GM23248 (cell line): Measurements from ENCODE around the gene SNCA. TPM values are rescaled to one million over a fixed set of nuclear protein-coding genes. Genes with fewer than 3 reads are reported as not detected.
A peak's percentile ranks its signal among the peaks of the same experiment; 100 is the strongest.

Experiments used
- DNase-seq: peaks from one replicate; pipeline ENCODE4 v3.0.0-alpha.2; 2015
- H2AFZ ChIP-seq: fragments of 200-600 bp; sonication (generic); 2 replicates; pipeline ENCODE4 v1.6.1; 2016; ENCODE audit warnings: antibody characterized with exemption
- H3F3A ChIP-seq: fragments of 200-600 bp; sonication (generic); 2 replicates; pipeline ENCODE4 v1.6.1; 2016; ENCODE audit warnings: mild to moderate bottlenecking, antibody characterized with exemption, mixed run types; ENCODE audit not compliant: insufficient read depth
- H3K27ac ChIP-seq: fragments of 200-600 bp; sonication (generic); 2 replicates; pipeline ENCODE4 v1.5.1; 2016; ENCODE audit warnings: mild to moderate bottlenecking
- H3K27me3 ChIP-seq: fragments of 200-600 bp; sonication (generic); replicated peaks from 2 replicates; pipeline ENCODE4 v1.6.1; 2016; ENCODE audit warnings: mild to moderate bottlenecking; ENCODE audit not compliant: insufficient read depth
- H3K36me3 ChIP-seq: fragments of 200-600 bp; sonication (generic); 2 replicates; pipeline ENCODE4 v1.6.1; 2016; ENCODE audit warnings: low read depth, mild to moderate bottlenecking
- H3K4me1 ChIP-seq: fragments of 200-600 bp; sonication (generic); 2 replicates; pipeline ENCODE4 v1.6.1; 2016; ENCODE audit warnings: mild to moderate bottlenecking; ENCODE audit not compliant: insufficient read depth
- H3K4me2 ChIP-seq: fragments of 200-600 bp; sonication (generic); one replicate; pipeline ENCODE4 v1.6.1; 2016; ENCODE audit warnings: mild to moderate bottlenecking; ENCODE audit not compliant: unreplicated experiment
- H3K4me3 ChIP-seq: fragments of 200-600 bp; sonication (generic); 2 replicates; pipeline ENCODE4 v1.5.1; 2016; ENCODE audit warnings: mild to moderate bottlenecking
- H3K79me2 ChIP-seq: fragments of 200-600 bp; sonication (generic); 2 replicates; pipeline ENCODE4 v1.6.1; 2016; ENCODE audit warnings: mild to moderate bottlenecking; ENCODE audit not compliant: insufficient read depth
- H3K9ac ChIP-seq: fragments of 200-600 bp; sonication (generic); 2 replicates; pipeline ENCODE4 v1.6.1; 2016; ENCODE audit warnings: mild to moderate bottlenecking
- H3K9me2 ChIP-seq: fragments of 200-600 bp; sonication (generic); 2 replicates; pipeline ENCODE4 v1.6.1; 2016; ENCODE audit warnings: mixed run types, mild to moderate bottlenecking, moderate library complexity; ENCODE audit not compliant: insufficient read depth
- H3K9me3 ChIP-seq: fragments of 200-600 bp; sonication (generic); one replicate; pipeline ENCODE4 v1.6.1; 2017; ENCODE audit warnings: low read depth
- H4K20me1 ChIP-seq: fragments of 200-600 bp; sonication (generic); 2 replicates; pipeline ENCODE4 v1.6.0; 2016; ENCODE audit not compliant: insufficient read depth
- EZH2 ChIP-seq: fragments of 200-600 bp; sonication (generic); IDR thresholded peaks from 2 replicates; pipeline ENCODE4 v1.6.1; 2018; ENCODE audit warnings: antibody characterized with exemption, mild to moderate bottlenecking; ENCODE audit not compliant: insufficient read depth, poor library complexity, severe bottlenecking
- EZH2phosphoT487 ChIP-seq: fragments of 200-600 bp; sonication (generic); IDR thresholded peaks from 2 replicates; pipeline ENCODE4 v1.6.1; 2018; ENCODE audit warnings: antibody characterized with exemption, moderate library complexity, mild to moderate bottlenecking, low read depth; ENCODE audit not compliant: insufficient read depth
- WGBS, 2 experiments: methylation state at CpG; one replicate each; pipeline ENCODE4 v1.1.6; 2015 to 2017; ENCODE audit warnings: low lambda C conversion rate in 2 of 2, low coverage in 1 of 2; ENCODE audit errors: missing lambda C conversion rate in 2 of 2; 5-methylcytosine and 5-hydroxymethylcytosine counted together
- in situ Hi-C: fragments of 300-500 bp; cut with MboI; formaldehyde crosslinking; loops from 2 replicates; pipeline ENCODE4 v1.15.0; 2020
- polyA plus RNA-seq: library from polyadenylated mRNA; unstranded; fragments of >200 nt; fragmentation: Nextera tagmentation; extraction: Ambion mirVana; gene quantifications from 2 replicates; pipeline ENCODE4 v1.2.1, GENCODE V29; 2016
- total RNA-seq: library from RNA; depleted of rRNA; stranded (reverse); fragments of >200 nt; shearing (Covaris generic); gene quantifications from 2 replicates; pipeline ENCODE4 v1.2.3, GENCODE V29; 2014

The SNCA gene
- total and polyA plus RNA-seq, 2 experiments from 2014 or later = 0.25 TPM; not detected in 1

DNA sequence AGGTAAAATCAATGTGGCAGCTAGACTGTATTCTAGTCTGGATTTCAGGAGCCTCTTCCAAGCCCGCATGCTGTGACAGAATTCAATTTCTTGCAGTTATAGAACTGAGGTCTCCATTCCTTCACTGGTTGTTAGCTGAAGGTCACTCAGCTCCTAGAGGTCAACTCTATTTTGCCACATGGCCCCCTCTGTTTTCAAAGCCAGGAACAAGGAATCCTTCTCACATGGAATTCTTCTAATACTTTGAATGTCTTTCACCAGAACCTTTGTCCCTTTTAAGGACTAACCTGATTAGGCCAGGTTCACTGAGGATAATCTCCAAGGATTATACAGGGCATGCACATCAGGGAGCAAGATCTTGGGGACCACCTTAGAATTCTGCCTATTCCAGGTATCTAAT lies 34.2 kb upstream of the SNCA start:
- no peaks in the 10 kb centered on the region for H3K4me1 ChIP-seq
- no peaks in the 10 kb centered on the region for H4K20me1 ChIP-seq
- WGBS, 2 experiments = 71% methylated on average over 1 of the region's 1 CpG
- H2AFZ ChIP-seq = no peak overlapping the region
- no peaks in the 10 kb centered on the region for H3K9me2 ChIP-seq
- no peak overlapping the region for H3K4me3 ChIP-seq
- no peaks in the 10 kb centered on the region for H3K79me2 ChIP-seq
- no peaks in the 10 kb centered on the region for H3K9me3 ChIP-seq
- H3K27ac ChIP-seq = no peak overlapping the region
- H3K27me3 ChIP-seq = 0 out of 2 replicates have a peak, but pooled peaks cover 7% of the 10 kb centered on the region
- TF ChIP-seq EZH2phosphoT487 (no peak), EZH2 (no peak)
- H3K9ac ChIP-seq = no peak overlapping the region
- H3F3A ChIP-seq = no peaks in the 10 kb centered on the region
- in situ Hi-C loops = no loop called here
- H3K36me3 ChIP-seq = no peaks in the 10 kb centered on the region
- DNase-seq = no peak
- H3K4me2 ChIP-seq = no peak overlapping the region

DNA sequence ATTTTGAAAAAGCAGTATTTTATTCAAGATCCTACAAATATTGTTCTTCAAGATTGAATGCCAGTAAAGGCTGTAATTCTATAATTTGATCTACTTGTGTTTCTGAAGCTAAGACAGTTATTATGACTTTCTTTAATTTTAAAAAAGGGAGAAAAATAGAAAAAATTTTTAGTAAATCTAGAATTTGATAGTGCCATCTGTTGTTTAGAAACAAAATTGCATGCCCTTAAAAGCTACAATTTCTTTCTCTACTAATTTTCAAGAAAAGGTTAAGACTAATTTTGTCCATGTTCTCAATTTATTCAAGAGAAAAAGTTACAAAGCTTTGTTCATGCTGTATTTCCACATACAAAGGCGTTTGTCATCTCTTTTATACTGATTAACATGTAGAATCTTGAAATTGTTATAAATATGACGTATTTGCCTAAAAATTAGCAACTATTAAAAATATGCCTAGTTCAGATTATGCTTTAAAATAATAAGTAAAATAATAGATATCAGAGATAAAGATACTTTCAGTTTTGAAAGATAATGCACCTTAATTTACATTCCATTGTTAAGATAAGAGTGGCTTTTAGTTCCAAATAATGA lies 32.1 kb upstream of the SNCA start:
- Histone ChIP-seq H2AFZ (no peak overlapping the region), H3K79me2 (no peaks in the 10 kb centered on the region), H3K27ac (no peak overlapping the region), H3K27me3 (no peaks in the 10 kb centered on the region), H3F3A (no peaks in the 10 kb centered on the region), H3K4me2 (no peak overlapping the region), H3K4me3 (no peak overlapping the region), H3K9me2 (no peaks in the 10 kb centered on the region), H3K9me3 (no peaks in the 10 kb centered on the region), H3K36me3 (no peaks in the 10 kb centered on the region), H3K9ac (no peak overlapping the region), H4K20me1 (no peaks in the 10 kb centered on the region), H3K4me1 (no peaks in the 10 kb centered on the region)
- peak; percentile 34 for DNase-seq
- in situ Hi-C loops = no loop called here
- TF ChIP-seq EZH2phosphoT487 (no peak), EZH2 (no peak)
- 17 to 25% methylated on average over 2 of the region's 2 CpGs for WGBS, 2 experiments

DNA sequence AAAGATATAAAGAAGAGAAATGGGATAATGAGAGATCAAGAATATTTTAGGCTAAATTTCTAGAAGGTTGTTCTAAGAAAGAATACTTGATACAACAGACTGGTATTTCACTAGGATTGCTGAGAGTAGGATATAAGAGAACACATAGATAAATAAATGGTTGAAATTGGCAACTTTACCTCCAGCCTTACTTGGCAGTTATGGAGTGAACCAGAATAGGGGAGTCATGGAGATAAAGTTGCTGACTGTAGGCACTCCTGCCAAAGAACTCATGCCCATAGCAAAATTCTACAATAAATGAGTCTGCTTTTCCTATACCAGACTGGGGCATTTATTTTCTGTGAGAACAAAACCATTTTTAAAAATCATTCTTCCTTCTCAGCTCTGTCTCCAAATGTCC lies 31.3 kb upstream of the SNCA start:
- no peak for DNase-seq
- H3K79me2 ChIP-seq = no peaks in the 10 kb centered on the region
- in situ Hi-C loops = no loop called here

DNA sequence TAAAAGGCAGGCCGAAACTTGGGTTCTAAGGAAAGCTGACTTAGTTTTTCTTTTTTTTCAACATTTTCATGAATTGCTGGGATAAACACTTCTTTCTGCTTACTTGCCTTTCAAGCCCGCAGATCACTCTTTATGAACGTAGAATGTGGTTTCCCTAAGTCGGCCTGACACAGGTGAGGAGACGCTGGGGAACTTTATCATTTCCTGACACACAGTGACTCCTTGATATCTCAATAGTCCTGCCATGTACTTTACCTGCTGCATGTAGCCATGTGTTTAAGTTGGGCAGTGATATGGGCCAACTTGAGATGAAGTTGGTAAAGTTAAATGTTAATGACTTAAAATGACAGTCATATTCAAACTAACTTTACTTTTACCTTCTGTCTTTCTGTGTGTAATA lies 26.6 kb upstream of the SNCA start:
- Histone ChIP-seq H3K4me3 (no peak overlapping the region), H3K4me2 (no peak overlapping the region), H3K36me3 (no peaks in the 10 kb centered on the region), H2AFZ (no peak overlapping the region), H3K9me3 (no peaks in the 10 kb centered on the region), H3K9ac (no peak overlapping the region), H3F3A (no peaks in the 10 kb centered on the region), H3K9me2 (no peaks in the 10 kb centered on the region), H3K79me2 (no peaks in the 10 kb centered on the region), H3K27me3 (0 out of 2 replicates have a peak, but pooled peaks cover 3% of the 10 kb centered on the region), H4K20me1 (no peaks in the 10 kb centered on the region), H3K4me1 (no peaks in the 10 kb centered on the region), H3K27ac (no peak overlapping the region)
- WGBS, 2 experiments = 66 to 68% methylated on average over 5 of the region's 5 CpGs
- TF ChIP-seq EZH2 (no peak), EZH2phosphoT487 (no peak)
- in situ Hi-C loops = no loop called here
- DNase-seq = no peak

More for the DNA sequence above, 31.3 kb upstream of the SNCA start:
- H3K36me3 ChIP-seq = no peaks in the 10 kb centered on the region
- H3K9ac ChIP-seq = no peak overlapping the region
- H4K20me1 ChIP-seq = no peaks in the 10 kb centered on the region
- H2AFZ ChIP-seq = no peak overlapping the region
- H3K9me3 ChIP-seq = no peaks in the 10 kb centered on the region
- H3F3A ChIP-seq = no peaks in the 10 kb centered on the region
- H3K4me2 ChIP-seq = no peak overlapping the region
- H3K9me2 ChIP-seq = no peaks in the 10 kb centered on the region
- no peak overlapping the region for H3K27ac ChIP-seq
- no peaks in the 10 kb centered on the region for H3K4me1 ChIP-seq
- H3K27me3 ChIP-seq = no peaks in the 10 kb centered on the region
- TF ChIP-seq EZH2 (no peak), EZH2phosphoT487 (no peak)
- H3K4me3 ChIP-seq = no peak overlapping the region

DNA sequence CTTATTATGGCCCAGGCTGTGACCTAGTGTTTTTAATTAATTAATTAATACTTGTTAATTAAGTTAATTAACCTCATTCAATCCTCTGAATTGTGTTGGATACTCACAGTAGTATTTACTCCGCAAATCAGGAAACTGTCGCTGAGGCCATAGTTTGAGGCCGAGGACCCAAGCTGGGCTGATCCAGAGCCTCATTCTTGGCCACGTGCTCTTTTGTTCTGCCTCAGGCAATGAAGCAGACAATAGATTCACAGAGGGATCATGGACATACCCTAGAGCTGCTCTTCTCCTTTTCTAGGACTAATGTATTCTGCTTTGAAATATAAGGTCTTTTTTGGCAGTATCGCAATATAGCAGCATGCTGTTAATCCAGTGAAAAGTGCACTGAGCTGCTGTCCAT lies 24.0 kb upstream of the SNCA start:
- no peak overlapping the region for H3K4me2 ChIP-seq
- no peaks in the 10 kb centered on the region for H3K36me3 ChIP-seq
- H4K20me1 ChIP-seq = no peaks in the 10 kb centered on the region
- no peaks in the 10 kb centered on the region for H3K9me2 ChIP-seq
- no peaks in the 10 kb centered on the region for H3F3A ChIP-seq
- no peak overlapping the region for H3K4me3 ChIP-seq
- H3K79me2 ChIP-seq = no peaks in the 10 kb centered on the region
- TF ChIP-seq EZH2phosphoT487 (no peak), EZH2 (no peak)
- no peak overlapping the region for H3K27ac ChIP-seq
- H2AFZ ChIP-seq = no peak overlapping the region
- 70 to 71% methylated on average over 5 of the region's 5 CpGs for WGBS, 2 experiments
- no peaks in the 10 kb centered on the region for H3K9me3 ChIP-seq
- no peak overlapping the region for H3K9ac ChIP-seq
- in situ Hi-C loops = no loop called here
- no peaks in the 10 kb centered on the region for H3K4me1 ChIP-seq
- 0 out of 2 replicates have a peak, but pooled peaks cover 3% of the 10 kb centered on the region for H3K27me3 ChIP-seq
- DNase-seq = no peak
